Activated CD4-positive, alpha-beta memory T cell treated with anti-CD3 and anti-CD28 coated beads for 36 hours (primary cell): ENCODE measurements around the gene SLC8A1. TPM values are rescaled to one million over a fixed set of nuclear protein-coding genes. Genes with fewer than 3 reads are reported as not detected.

Experiments used
- CTCF ChIA-PET: fragments of 350-600 bp; sonication (Branson Sonifier 250); formaldehyde crosslinking; loops from one replicate; lab custom pipeline; 2021; ENCODE audit warnings: antibody characterized with exemption, inconsistent platforms; lab: Charles Lee
- POLR2A ChIA-PET: fragments of 350-600 bp; sonication (Branson Sonifier 250); formaldehyde crosslinking; loops from one replicate; lab custom pipeline; 2021; ENCODE audit warnings: antibody characterized with exemption; lab: Charles Lee
- DNase-seq: peaks from one replicate; pipeline ENCODE4 v3.0.0-alpha.2; 2020
- H3K27ac Mint-ChIP-seq: one replicate; pipeline ENCODE4 v1.8.0; 2021; ENCODE audit warnings: mixed read lengths
- H3K27me3 Mint-ChIP-seq: one replicate; pipeline ENCODE4 v1.8.0; 2021; ENCODE audit warnings: mixed read lengths
- H3K36me3 Mint-ChIP-seq: one replicate; pipeline ENCODE4 v1.8.0; 2021; ENCODE audit warnings: mixed read lengths
- H3K4me1 Mint-ChIP-seq: one replicate; pipeline ENCODE4 v1.8.0; 2021; ENCODE audit warnings: low read depth, mixed read lengths
- H3K4me3 Mint-ChIP-seq: one replicate; pipeline ENCODE4 v1.8.0; 2021; ENCODE audit warnings: mild to moderate bottlenecking, mixed read lengths
- H3K9me3 Mint-ChIP-seq: one replicate; pipeline ENCODE4 v1.8.0; 2021; ENCODE audit warnings: mixed read lengths
- intact Hi-C: fragments of 100-400 bp; cut with micrococcal nuclease; formaldehyde crosslinking; loops from one replicate; pipeline ENCODE4 v1.15.1; 2023
- total RNA-seq, 2 experiments: library from RNA; stranded (reverse); gene quantifications; one replicate each; pipeline ENCODE4 v1.2.3, GENCODE V29; 2021

Gene SLC8A1
- total RNA-seq, 2 experiments from 2014 or later = 0.12 to 0.19 TPM

GRCh38 chr2:40193670-40194026 is 258.2 kb downstream of the SLC8A1 start:
- Mint-ChIP-seq H3K27me3 (no peaks in the 10 kb centered on the region), H3K36me3 (no peaks in the 10 kb centered on the region), H3K9me3 (no peaks in the 10 kb centered on the region), H3K27ac (no peak overlapping the region), H3K4me3 (no peak overlapping the region), H3K4me1 (no peaks in the 10 kb centered on the region)
- intact Hi-C loops = no loop called here
- CTCF ChIA-PET = no interaction called here
- POLR2A ChIA-PET = no interaction called here
- DNase-seq = no peak

GRCh38 chr2:40192864-40193669 is 258.8 kb downstream of the SLC8A1 start:
- DNase-seq = no peak
- Mint-ChIP-seq H3K4me1 (no peaks in the 10 kb centered on the region), H3K27ac (no peak overlapping the region), H3K27me3 (no peaks in the 10 kb centered on the region), H3K36me3 (no peaks in the 10 kb centered on the region), H3K4me3 (no peak overlapping the region), H3K9me3 (no peaks in the 10 kb centered on the region)
- intact Hi-C loops = no loop called here
- ChIA-PET POLR2A (no interaction called here), CTCF (no interaction called here)

- Mint-ChIP-seq H3K27ac (no peak overlapping the region), H3K36me3 (no peaks in the 10 kb centered on the region), H3K4me1 (no peaks in the 10 kb centered on the region), H3K9me3 (no peaks in the 10 kb centered on the region), H3K27me3 (no peaks in the 10 kb centered on the region), H3K4me3 (no peak overlapping the region)
- intact Hi-C loops = no loop called here
- ChIA-PET POLR2A (no interaction called here), CTCF (no interaction called here)
- DNase-seq = no peak
Measured at GRCh38 chr2:40190457-40190856, 261.4 kb downstream of the SLC8A1 start.

- Mint-ChIP-seq H3K9me3 (no peaks in the 10 kb centered on the region), H3K36me3 (no peaks in the 10 kb centered on the region), H3K27me3 (no peaks in the 10 kb centered on the region), H3K4me1 (no peaks in the 10 kb centered on the region), H3K27ac (no peak overlapping the region), H3K4me3 (no peak overlapping the region)
- POLR2A ChIA-PET = no interaction called here
- no peak for DNase-seq
- intact Hi-C loops = no loop called here
- CTCF ChIA-PET = no interaction called here
Measured at GRCh38 chr2:40189881-40190280, 262.0 kb downstream of the SLC8A1 start.

GRCh38 chr2:40187054-40187453 is 264.8 kb downstream of the SLC8A1 start:
- CTCF ChIA-PET = interaction anchor here (0.5 kb wide), 1 partner anchor 1700 kb away, joined by 3 read pairs; no protein-coding TSS in a partner anchor

GRCh38 chr2:40184551-40184950 is 267.3 kb downstream of the SLC8A1 start:
- intact Hi-C loops = no loop called here
- H3K27ac Mint-ChIP-seq = no peak overlapping the region
- H3K4me1 Mint-ChIP-seq = no peaks in the 10 kb centered on the region
- H3K9me3 Mint-ChIP-seq = no peaks in the 10 kb centered on the region
- POLR2A ChIA-PET = no interaction called here
- CTCF ChIA-PET = no interaction called here
- no peaks in the 10 kb centered on the region for H3K27me3 Mint-ChIP-seq
- no peak for DNase-seq
- no peaks in the 10 kb centered on the region for H3K36me3 Mint-ChIP-seq
- H3K4me3 Mint-ChIP-seq = no peak overlapping the region

More at GRCh38 chr2:40187054-40187453, 264.8 kb downstream of the SLC8A1 start:
- no peak overlapping the region for H3K27ac Mint-ChIP-seq
- H3K9me3 Mint-ChIP-seq = no peaks in the 10 kb centered on the region
- no peaks in the 10 kb centered on the region for H3K4me1 Mint-ChIP-seq
- no peak overlapping the region for H3K4me3 Mint-ChIP-seq
- H3K27me3 Mint-ChIP-seq = no peaks in the 10 kb centered on the region
- intact Hi-C loops = no loop called here
- DNase-seq = no peak
- POLR2A ChIA-PET = no interaction called here
- H3K36me3 Mint-ChIP-seq = no peaks in the 10 kb centered on the region

- Mint-ChIP-seq H3K4me3 (no peak overlapping the region), H3K9me3 (no peaks in the 10 kb centered on the region), H3K36me3 (no peaks in the 10 kb centered on the region), H3K4me1 (no peaks in the 10 kb centered on the region), H3K27me3 (no peaks in the 10 kb centered on the region), H3K27ac (no peak overlapping the region)
- intact Hi-C loops = no loop called here
- ChIA-PET CTCF (no interaction called here), POLR2A (no interaction called here)
- DNase-seq = no peak
Measured at GRCh38 chr2:40181855-40182254, 270.0 kb downstream of the SLC8A1 start.

- CTCF ChIA-PET = interaction anchor here (0.8 kb wide), 1 partner anchor 340 kb away, joined by 3 read pairs; no protein-coding TSS in a partner anchor
- Mint-ChIP-seq H3K4me3 (no peak overlapping the region), H3K27me3 (no peaks in the 10 kb centered on the region)
Measured at GRCh38 chr2:40179801-40180200, 272.1 kb downstream of the SLC8A1 start.

GRCh38 chr2:40178971-40179370 is 272.9 kb downstream of the SLC8A1 start:
- H3K4me1 Mint-ChIP-seq = no peaks in the 10 kb centered on the region
- CTCF ChIA-PET = no interaction called here

More at GRCh38 chr2:40179801-40180200, 272.1 kb downstream of the SLC8A1 start:
- Mint-ChIP-seq H3K9me3 (no peaks in the 10 kb centered on the region), H3K36me3 (no peaks in the 10 kb centered on the region), H3K4me1 (no peaks in the 10 kb centered on the region), H3K27ac (no peak overlapping the region)
- no peak for DNase-seq
- POLR2A ChIA-PET = no interaction called here
- intact Hi-C loops = no loop called here

GRCh38 chr2:40178171-40178778 is 273.6 kb downstream of the SLC8A1 start:
- no peak overlapping the region for H3K4me3 Mint-ChIP-seq
- H3K27me3 Mint-ChIP-seq = no peaks in the 10 kb centered on the region
- intact Hi-C loops = no loop called here
- no peak overlapping the region for H3K27ac Mint-ChIP-seq
- ChIA-PET POLR2A (no interaction called here), CTCF (no interaction called here)
- H3K9me3 Mint-ChIP-seq = no peaks in the 10 kb centered on the region
- H3K36me3 Mint-ChIP-seq = no peaks in the 10 kb centered on the region
- no peaks in the 10 kb centered on the region for H3K4me1 Mint-ChIP-seq
- DNase-seq = no peak

More at GRCh38 chr2:40178971-40179370, 272.9 kb downstream of the SLC8A1 start:
- POLR2A ChIA-PET = no interaction called here
- Mint-ChIP-seq H3K4me3 (no peak overlapping the region), H3K36me3 (no peaks in the 10 kb centered on the region), H3K27me3 (no peaks in the 10 kb centered on the region), H3K27ac (no peak overlapping the region), H3K9me3 (no peaks in the 10 kb centered on the region)
- intact Hi-C loops = no loop called here
- no peak for DNase-seq

GRCh38 chr2:40177366-40177765 is 274.5 kb downstream of the SLC8A1 start:
- ChIA-PET CTCF (no interaction called here), POLR2A (no interaction called here)
- Mint-ChIP-seq H3K4me3 (no peak overlapping the region), H3K27ac (no peak overlapping the region), H3K9me3 (no peaks in the 10 kb centered on the region), H3K4me1 (no peaks in the 10 kb centered on the region), H3K36me3 (no peaks in the 10 kb centered on the region), H3K27me3 (no peaks in the 10 kb centered on the region)
- intact Hi-C loops = no loop called here
- DNase-seq = no peak

GRCh38 chr2:40173276-40173675 is 278.6 kb downstream of the SLC8A1 start:
- no peaks in the 10 kb centered on the region for H3K4me1 Mint-ChIP-seq
- POLR2A ChIA-PET = no interaction called here
- DNase-seq = no peak
- H3K4me3 Mint-ChIP-seq = no peak overlapping the region
- intact Hi-C loops = no loop called here
- no peaks in the 10 kb centered on the region for H3K9me3 Mint-ChIP-seq
- H3K27me3 Mint-ChIP-seq = no peaks in the 10 kb centered on the region
- no peak overlapping the region for H3K27ac Mint-ChIP-seq
- H3K36me3 Mint-ChIP-seq = no peaks in the 10 kb centered on the region
- CTCF ChIA-PET = no interaction called here

GRCh38 chr2:40169856-40170255 is 282.0 kb downstream of the SLC8A1 start:
- Mint-ChIP-seq H3K4me1 (no peaks in the 10 kb centered on the region), H3K27me3 (no peaks in the 10 kb centered on the region), H3K4me3 (no peak overlapping the region), H3K36me3 (no peaks in the 10 kb centered on the region), H3K9me3 (no peaks in the 10 kb centered on the region), H3K27ac (no peak overlapping the region)
- no peak for DNase-seq
- intact Hi-C loops = no loop called here
- ChIA-PET POLR2A (no interaction called here), CTCF (no interaction called here)
